CD4-positive, alpha-beta memory T cell (primary cell): ENCODE measurements around the gene PPAN. TPM values are rescaled to one million over a fixed set of nuclear protein-coding genes. Genes with fewer than 3 reads are reported as not detected.

Source experiments
- CTCF ChIA-PET: fragments of 350-600 bp; sonication (Branson Sonifier 250); formaldehyde crosslinking; loops from one replicate; lab custom pipeline; 2021; ENCODE audit warnings: inconsistent platforms; ENCODE audit not compliant: partially characterized antibody; lab: Charles Lee
- POLR2A ChIA-PET: fragments of 350-600 bp; sonication (Branson Sonifier 250); formaldehyde crosslinking; loops from one replicate; lab custom pipeline; 2021; ENCODE audit not compliant: partially characterized antibody; lab: Charles Lee
- DNase-seq, 5 donors: peaks; one replicate each; pipeline versions ENCODE4 v3.0.0 to v3.0.0-alpha.2; 2020 to 2022; ENCODE audit warnings: mixed read lengths in 1 of 5
- H3K27ac ChIP-seq: one replicate; pipeline ENCODE4 v1.7.0; 2013; ENCODE audit warnings: low read depth, low read length
- H3K27me3 ChIP-seq: 2 replicates; pipeline ENCODE4 v1.7.0; 2013; ENCODE audit warnings: mild to moderate bottlenecking, low read length, moderate library complexity; ENCODE audit not compliant: insufficient read depth
- H3K36me3 ChIP-seq: 2 replicates; pipeline ENCODE4 v1.7.0; 2013; ENCODE audit warnings: mild to moderate bottlenecking, low read length, moderate library complexity; ENCODE audit not compliant: insufficient read depth
- H3K4me1 ChIP-seq: 2 replicates; pipeline ENCODE4 v1.7.0; 2013; ENCODE audit warnings: mild to moderate bottlenecking, low read length, moderate library complexity; ENCODE audit not compliant: insufficient read depth
- H3K4me3 ChIP-seq, 2 donors: one replicate each; pipeline ENCODE4 v1.7.0; 2013; ENCODE audit warnings: low read length in 2 of 2, mild to moderate bottlenecking in 1 of 2
- H3K9me3 ChIP-seq, 2 donors: one replicate each; pipeline ENCODE4 v1.7.0; 2013; ENCODE audit warnings: low read length in 2 of 2, control low read depth in 1 of 2; ENCODE audit not compliant: control insufficient read depth in 1 of 2
- H3K27ac Mint-ChIP-seq, 7 donors: one replicate each; pipeline ENCODE4 v1.8.0; 2020 to 2021; ENCODE audit warnings: mixed read lengths in 7 of 7, mild to moderate bottlenecking in 6 of 7, inconsistent platforms in 3 of 7, moderate library complexity in 3 of 7
- H3K27me3 Mint-ChIP-seq, 2 donors: one replicate each; pipeline ENCODE4 v1.8.0; 2020 to 2021; ENCODE audit warnings: mixed read lengths in 2 of 2
- H3K36me3 Mint-ChIP-seq, 2 donors: one replicate each; pipeline ENCODE4 v1.8.0; 2020 to 2021; ENCODE audit warnings: mixed read lengths in 2 of 2, inconsistent platforms in 1 of 2, mild to moderate bottlenecking in 1 of 2
- H3K4me1 Mint-ChIP-seq, 4 donors: one replicate each; pipeline ENCODE4 v1.8.0; 2020 to 2021; ENCODE audit warnings: mixed read lengths in 4 of 4, mild to moderate bottlenecking in 1 of 4
- H3K4me3 Mint-ChIP-seq, 8 donors: one replicate each; pipeline ENCODE4 v1.8.0; 2020 to 2021; ENCODE audit warnings: mixed read lengths in 8 of 8, mild to moderate bottlenecking in 7 of 8, moderate library complexity in 6 of 8, inconsistent platforms in 3 of 8
- H3K9me3 Mint-ChIP-seq, 8 donors: one replicate each; pipeline ENCODE4 v1.8.0; 2020 to 2021; ENCODE audit warnings: mixed read lengths in 8 of 8, mild to moderate bottlenecking in 5 of 8, inconsistent platforms in 3 of 8, moderate library complexity in 1 of 8
- intact Hi-C: fragments of 100-400 bp; cut with micrococcal nuclease; formaldehyde crosslinking; loops from one replicate; pipeline ENCODE4 v1.15.1; 2023
- polyA plus RNA-seq, 2 donors: library from polyadenylated mRNA; unstranded; fragments of 300-500 nt; fragmentation: Illumina TruSeq; gene quantifications; one replicate each; pipeline ENCODE4 v1.2.3, GENCODE V29; 2021
- total RNA-seq, 2 experiments: library from RNA; stranded (reverse); gene quantifications; one replicate each; pipeline ENCODE4 v1.2.3, GENCODE V29; 2021

The PPAN gene, protein sequence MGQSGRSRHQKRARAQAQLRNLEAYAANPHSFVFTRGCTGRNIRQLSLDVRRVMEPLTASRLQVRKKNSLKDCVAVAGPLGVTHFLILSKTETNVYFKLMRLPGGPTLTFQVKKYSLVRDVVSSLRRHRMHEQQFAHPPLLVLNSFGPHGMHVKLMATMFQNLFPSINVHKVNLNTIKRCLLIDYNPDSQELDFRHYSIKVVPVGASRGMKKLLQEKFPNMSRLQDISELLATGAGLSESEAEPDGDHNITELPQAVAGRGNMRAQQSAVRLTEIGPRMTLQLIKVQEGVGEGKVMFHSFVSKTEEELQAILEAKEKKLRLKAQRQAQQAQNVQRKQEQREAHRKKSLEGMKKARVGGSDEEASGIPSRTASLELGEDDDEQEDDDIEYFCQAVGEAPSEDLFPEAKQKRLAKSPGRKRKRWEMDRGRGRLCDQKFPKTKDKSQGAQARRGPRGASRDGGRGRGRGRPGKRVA
- 100 to 1,000 TPM in 1 of 2 experiments, 10 to 100 TPM in 1; 92.5 to 102 TPM for total RNA-seq
- polyA plus RNA-seq = 10 to 100 TPM; 14.5 to 51.1 TPM

DNA sequence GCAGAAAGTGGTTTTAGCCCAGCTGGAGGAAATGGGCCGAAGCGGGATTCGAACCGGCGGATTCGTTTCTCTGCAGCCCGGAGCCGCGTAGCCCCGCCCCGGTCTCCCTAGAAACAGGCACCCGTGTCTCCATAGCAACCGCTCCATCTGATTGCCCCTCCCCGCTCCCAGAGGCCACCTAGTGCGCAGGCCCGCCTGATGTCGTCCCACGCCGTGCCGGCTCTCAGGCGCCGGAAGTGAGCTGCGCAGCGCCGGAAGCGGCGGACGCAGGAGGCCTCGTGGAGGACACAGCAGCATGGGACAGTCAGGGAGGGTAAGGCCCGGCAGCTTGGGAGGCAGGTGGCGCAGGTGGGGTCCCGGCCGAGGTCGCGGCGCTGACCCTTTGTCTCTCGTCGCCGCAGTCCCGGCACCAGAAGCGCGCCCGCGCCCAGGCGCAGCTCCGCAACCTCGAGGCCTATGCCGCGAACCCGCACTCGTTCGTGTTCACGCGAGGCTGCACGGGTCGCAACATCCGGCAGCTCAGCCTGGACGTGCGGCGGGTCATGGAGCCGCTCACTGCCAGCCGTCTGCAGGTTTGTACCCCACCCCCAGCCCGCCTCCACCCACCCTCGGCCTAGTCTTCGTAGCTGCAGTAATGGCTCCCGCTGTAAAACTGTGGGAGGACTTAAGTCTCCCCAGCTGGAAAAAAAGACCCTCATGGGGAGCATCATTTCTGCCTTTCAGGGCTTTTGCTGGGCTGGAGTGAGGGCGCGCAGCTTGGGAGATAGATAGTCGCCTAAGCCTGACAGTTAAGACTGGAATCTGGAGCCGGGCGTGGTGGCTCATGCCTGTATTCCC, at the start of gene PPAN:
Gene PPAN, plus strand, starts transcription at position 263 of the 837 bp plus-strand sequence. Its CDS starts 33 bp downstream, at position 296.
- Mint-ChIP-seq H3K4me1 (peaks cover 38 to 86% (median 59%) of the 10 kb centered on the region in 4 donors), H3K4me3 (peak within 1 kb of the TSS; percentile 72 to 92 (median 88)), H3K27me3 (no peaks in the 10 kb centered on the region), H3K27ac (peak within 1 kb of the TSS; percentile 95 to 100 (median 97)), H3K36me3 (peaks cover 21 to 33% of the 10 kb centered on the region in 2 donors), H3K9me3 (peaks cover 0 to 2% (median 0%) of the 10 kb centered on the region in 8 donors)
- peak within 1 kb of the TSS; percentile 89 for H3K27ac ChIP-seq
- peaks cover 35% of the 10 kb centered on the region for H3K36me3 ChIP-seq
- ChIA-PET CTCF (interaction anchor here (0.8 to 4.1 kb wide), 5 partner anchors 8 to 322 kb away, joined by 3 to 26 read pairs (median 4); no protein-coding TSS in a partner anchor), POLR2A (interaction anchor here (0.5 to 10.9 kb wide), 13 partner anchors 10 to 797 kb away, joined by 3 to 172 read pairs (median 3); partner anchors contain the start of genes CDC37, EIF3G, ICAM1 and P2RY11)
- H3K27me3 ChIP-seq = no peaks in the 10 kb centered on the region
- intact Hi-C loops = loop anchor here (1.0 to 10.0 kb wide), 5 partner anchors 10 to 298 kb away; partner anchors contain the start of genes CDC37, RAVER1 and SHFL
- H3K4me3 ChIP-seq = peak within 1 kb of the TSS; percentile 58 to 74
- peak; percentile 96 to 98 (median 98) for DNase-seq
- peaks cover 77% of the 10 kb centered on the region for H3K4me1 ChIP-seq
- H3K9me3 ChIP-seq = no peaks in the 10 kb centered on the region

DNA sequence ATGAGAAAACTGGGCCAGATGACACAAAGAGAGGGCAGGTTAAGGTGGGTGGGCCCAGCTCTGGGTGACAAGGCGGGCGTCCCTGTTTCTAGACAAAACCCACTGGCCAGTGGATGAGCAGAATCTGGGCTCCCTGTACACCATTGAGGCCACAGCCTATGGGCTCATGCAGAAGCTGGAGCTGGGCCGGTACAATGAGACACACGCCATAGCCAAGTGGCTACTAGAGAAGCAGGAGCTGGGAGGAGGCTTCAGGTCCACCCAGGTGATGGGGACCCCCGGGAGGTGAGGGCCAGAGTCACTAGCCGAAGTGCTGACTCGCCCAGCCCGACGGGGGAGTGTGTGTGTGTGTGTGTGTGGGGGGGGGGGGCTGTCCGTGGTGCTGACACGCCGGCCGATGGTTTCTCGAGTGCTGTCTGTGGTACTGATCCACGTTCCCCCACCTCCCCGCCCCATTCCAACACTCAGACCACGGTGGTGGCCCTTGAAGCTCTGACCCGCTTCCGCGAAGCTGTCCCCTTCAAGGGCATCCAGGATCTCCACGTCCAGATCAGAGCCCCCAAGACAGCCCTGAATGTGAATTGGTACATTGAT, 44.3 kb upstream of the PPAN start:
- Histone ChIP-seq H3K4me3 (no peak overlapping the region), H3K9me3 (no peaks in the 10 kb centered on the region), H3K27ac (no peak overlapping the region), H3K4me1 (no peaks in the 10 kb centered on the region), H3K27me3 (no peaks in the 10 kb centered on the region), H3K36me3 (no peaks in the 10 kb centered on the region)
- intact Hi-C loops = no loop called here
- H3K4me1 Mint-ChIP-seq = no peaks in the 10 kb centered on the region
- peaks cover 16 to 17% of the 10 kb centered on the region in 2 donors for H3K27me3 Mint-ChIP-seq
- H3K27ac Mint-ChIP-seq = no peak overlapping the region
- no peak for DNase-seq
- peaks cover 0 to 2% (median 0%) of the 10 kb centered on the region in 8 donors for H3K9me3 Mint-ChIP-seq
- ChIA-PET CTCF (interaction anchor here (1.0 kb wide), 2 partner anchors 34 to 61 kb away, joined by 3 read pairs; no protein-coding TSS in a partner anchor), POLR2A (no interaction called here)
- H3K4me3 Mint-ChIP-seq = peak overlapping the region in 1 of 8 donors; percentile 41
- no peaks in the 10 kb centered on the region for H3K36me3 Mint-ChIP-seq

DNA sequence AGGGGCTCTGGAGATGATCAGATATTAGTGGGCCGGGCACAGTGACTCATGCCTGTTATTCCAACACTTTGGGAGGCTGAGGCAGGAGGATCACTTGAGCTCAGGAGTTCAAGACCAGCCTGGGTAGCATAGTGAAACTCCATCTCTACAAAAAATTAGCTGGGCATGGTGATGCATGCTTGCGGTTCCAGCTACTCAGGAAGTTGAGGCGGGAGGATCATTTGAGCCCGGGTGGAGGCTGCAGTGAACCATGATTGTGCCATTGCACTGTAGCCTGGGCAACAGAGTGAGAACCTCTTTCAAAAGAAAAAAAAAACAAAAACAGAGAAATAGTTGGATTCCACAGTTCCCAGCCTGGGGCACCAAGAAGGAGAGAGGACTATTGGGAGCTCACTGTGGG, 38.0 kb upstream of the PPAN start:
- no peak overlapping the region for H3K27ac ChIP-seq
- DNase-seq = no peak
- H3K4me3 Mint-ChIP-seq = peak overlapping the region in 2 of 8 donors; percentile 15 to 40
- ChIA-PET POLR2A (no interaction called here), CTCF (interaction anchor here (0.7 to 1.6 kb wide), 2 partner anchors 41 to 190 kb away, joined by 4 to 6 read pairs; no protein-coding TSS in a partner anchor)
- H3K9me3 ChIP-seq = no peaks in the 10 kb centered on the region
- H3K27me3 Mint-ChIP-seq = peaks cover 7% of the 10 kb centered on the region in 2 donors
- peaks cover 0 to 3% (median 0%) of the 10 kb centered on the region in 8 donors for H3K9me3 Mint-ChIP-seq
- H3K4me3 ChIP-seq = no peak overlapping the region
- H3K36me3 Mint-ChIP-seq = no peaks in the 10 kb centered on the region
- H3K27me3 ChIP-seq = no peaks in the 10 kb centered on the region
- peaks cover 8 to 10% (median 9%) of the 10 kb centered on the region in 4 donors for H3K4me1 Mint-ChIP-seq
- H3K36me3 ChIP-seq = no peaks in the 10 kb centered on the region
- H3K27ac Mint-ChIP-seq = peak overlapping the region in 3 of 7 donors; percentile 46 to 79 (median 64)
- intact Hi-C loops = no loop called here
- peaks cover 11% of the 10 kb centered on the region for H3K4me1 ChIP-seq

DNA sequence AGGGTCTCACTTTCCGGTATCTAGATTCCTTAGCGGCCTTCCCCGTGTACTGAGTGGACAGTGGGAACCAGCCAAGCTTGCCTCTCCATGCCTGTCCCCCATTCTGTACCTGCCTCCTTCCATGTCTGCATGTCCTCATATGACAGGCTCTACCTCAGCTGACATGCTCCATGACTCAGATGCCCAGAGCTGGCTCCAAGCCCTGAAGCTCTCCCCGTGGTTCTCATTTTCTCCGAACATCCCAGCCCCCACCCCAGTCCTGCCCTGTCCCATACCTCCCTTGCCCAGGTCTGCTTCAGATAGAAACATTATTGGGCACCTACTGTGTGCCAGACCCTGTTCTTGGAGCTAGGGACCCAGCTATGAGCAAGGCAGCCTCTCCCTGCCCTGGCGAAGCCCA, 37.1 kb upstream of the PPAN start:
- H3K36me3 Mint-ChIP-seq = no peaks in the 10 kb centered on the region
- intact Hi-C loops = no loop called here
- Histone ChIP-seq H3K4me1 (peaks cover 11% of the 10 kb centered on the region), H3K9me3 (no peaks in the 10 kb centered on the region), H3K36me3 (no peaks in the 10 kb centered on the region), H3K27me3 (no peaks in the 10 kb centered on the region), H3K4me3 (no peak overlapping the region), H3K27ac (no peak overlapping the region)
- no peak for DNase-seq
- POLR2A ChIA-PET = no interaction called here
- no peak overlapping the region for H3K4me3 Mint-ChIP-seq
- H3K27me3 Mint-ChIP-seq = peaks cover 4 to 5% of the 10 kb centered on the region in 2 donors
- CTCF ChIA-PET = interaction anchor here (1.6 kb wide), 1 partner anchor 41 kb away, joined by 6 read pairs; no protein-coding TSS in a partner anchor
- peaks cover 0 to 4% (median 0%) of the 10 kb centered on the region in 8 donors for H3K9me3 Mint-ChIP-seq
- no peak overlapping the region for H3K27ac Mint-ChIP-seq
- H3K4me1 Mint-ChIP-seq = peaks cover 8 to 10% (median 9%) of the 10 kb centered on the region in 4 donors

DNA sequence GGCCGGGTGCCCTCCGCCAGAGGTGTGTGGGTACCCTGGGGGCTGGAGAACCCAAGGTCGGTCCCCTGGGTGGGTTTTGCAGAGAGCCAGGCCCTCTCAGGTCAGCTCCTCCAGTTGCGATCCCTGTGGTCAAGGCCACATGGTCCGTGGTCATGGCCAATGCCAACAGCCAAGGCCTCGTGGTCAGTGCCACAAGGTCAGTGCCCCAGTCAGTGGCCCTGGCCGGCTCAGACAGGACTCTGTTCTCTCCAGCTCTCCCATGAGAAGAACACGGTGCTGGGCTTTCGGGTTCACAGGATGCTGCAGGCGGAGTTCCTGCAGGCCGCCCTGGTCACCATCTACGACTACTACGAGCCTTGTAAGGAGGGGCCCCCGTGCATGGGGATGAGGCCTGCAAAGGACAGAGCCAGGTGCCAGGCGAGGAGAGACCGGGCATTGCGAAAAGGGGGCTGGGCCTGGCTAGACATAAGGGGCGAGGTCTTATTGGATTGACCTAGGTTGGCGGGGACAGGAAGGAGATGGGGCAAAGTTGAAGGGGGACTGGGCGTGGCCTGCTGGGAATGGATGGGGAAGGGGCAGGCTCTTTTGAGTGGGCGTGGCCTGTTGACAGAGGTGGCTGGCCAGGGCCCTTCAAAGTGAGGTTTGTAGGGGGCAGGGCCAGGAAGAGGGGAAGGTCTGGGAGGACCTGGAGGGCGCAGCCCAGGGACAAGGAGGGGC, 35.3 kb upstream of the PPAN start:
- Histone ChIP-seq H3K9me3 (no peaks in the 10 kb centered on the region), H3K4me3 (no peak overlapping the region), H3K27me3 (no peaks in the 10 kb centered on the region), H3K36me3 (no peaks in the 10 kb centered on the region), H3K27ac (no peak overlapping the region), H3K4me1 (peaks cover 11% of the 10 kb centered on the region)
- H3K9me3 Mint-ChIP-seq = peaks cover 0 to 6% (median 0%) of the 10 kb centered on the region in 8 donors
- CTCF ChIA-PET = interaction anchor here (0.9 kb wide), 1 partner anchor 14 kb away, joined by 3 read pairs; no protein-coding TSS in a partner anchor
- DNase-seq = no peak
- H3K36me3 Mint-ChIP-seq = no peaks in the 10 kb centered on the region
- no peak overlapping the region for H3K27ac Mint-ChIP-seq
- H3K27me3 Mint-ChIP-seq = peaks cover 2 to 3% of the 10 kb centered on the region in 2 donors
- no peak overlapping the region for H3K4me3 Mint-ChIP-seq
- POLR2A ChIA-PET = no interaction called here
- peaks cover 8 to 10% (median 9%) of the 10 kb centered on the region in 4 donors for H3K4me1 Mint-ChIP-seq
- intact Hi-C loops = no loop called here

DNA sequence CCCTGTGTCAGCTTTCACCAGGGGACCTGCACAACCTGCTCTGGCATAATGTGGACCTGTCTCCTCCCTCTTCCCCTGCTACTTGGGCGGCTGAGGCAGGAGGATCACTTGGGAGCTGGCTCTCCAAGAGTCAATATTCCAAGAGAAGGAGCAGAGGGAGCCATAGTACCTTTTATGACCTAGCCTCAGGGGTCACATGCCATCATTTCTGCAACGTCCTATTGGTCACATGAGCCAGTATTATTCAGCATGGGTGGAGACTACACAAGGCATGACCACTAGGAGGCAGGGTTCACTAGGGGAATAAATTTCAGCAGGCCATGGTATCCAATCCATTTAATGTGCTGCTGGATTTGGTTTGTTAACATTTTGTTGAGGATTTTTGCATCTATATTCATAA, 32.0 kb upstream of the PPAN start:
- no peaks in the 10 kb centered on the region for H3K27me3 ChIP-seq
- Mint-ChIP-seq H3K9me3 (peaks cover 0 to 7% (median 0%) of the 10 kb centered on the region in 8 donors), H3K27me3 (no peaks in the 10 kb centered on the region), H3K36me3 (no peaks in the 10 kb centered on the region), H3K4me3 (no peak overlapping the region), H3K4me1 (peaks cover 0 to 3% (median under 1%) of the 10 kb centered on the region in 4 donors), H3K27ac (peak overlapping the region in 2 of 7 donors; percentile 25 to 52)
- H3K4me3 ChIP-seq = no peak overlapping the region
- ChIA-PET POLR2A (no interaction called here), CTCF (interaction anchor here (3.3 kb wide), 1 partner anchor 176 kb away, joined by 17 read pairs; no protein-coding TSS in a partner anchor)
- no peaks in the 10 kb centered on the region for H3K36me3 ChIP-seq
- DNase-seq = peak; percentile 47 to 58 (median 56)
- intact Hi-C loops = loop anchor here (1.0 kb wide), 2 partner anchors 39 to 176 kb away; no protein-coding TSS in a partner anchor
- no peaks in the 10 kb centered on the region for H3K9me3 ChIP-seq
- no peak overlapping the region for H3K27ac ChIP-seq
- no peaks in the 10 kb centered on the region for H3K4me1 ChIP-seq
